HCT116 (cell line): ENCODE results near the gene VWA7.

ENCODE experiments used
- EZH2 ChIP-seq: fragments of 200-600 bp; sonication (generic); IDR thresholded peaks from 2 replicates; pipeline ENCODE4 v1.6.1; 2017; ENCODE audit warnings: antibody characterized with exemption, mixed run types
- EZH2phosphoT487 ChIP-seq: fragments of 200-600 bp; IDR thresholded peaks from 2 replicates; pipeline ENCODE4 v1.6.1; 2018; ENCODE audit warnings: antibody characterized with exemption, borderline replicate concordance
- POLR2A ChIP-seq: IDR thresholded peaks from 2 replicates; pipeline ENCODE4 v1.7.0; 2011; ENCODE audit warnings: borderline replicate concordance; ENCODE audit not compliant: insufficient read depth, insufficient read length; ENCODE audit errors: extremely low read depth
- POLR2AphosphoS5 ChIP-seq: IDR thresholded peaks from 2 replicates; pipeline ENCODE4 v1.6.1; 2011; ENCODE audit warnings: mild to moderate bottlenecking, low read depth, low read length, moderate library complexity
- SIN3A ChIP-seq: IDR thresholded peaks from 2 replicates; pipeline ENCODE4 v1.6.1; 2012; ENCODE audit warnings: low read depth
- SP1 ChIP-seq: IDR thresholded peaks from 2 replicates; pipeline ENCODE4 v1.6.1; 2012; ENCODE audit warnings: low read depth
- TCF7L2 ChIP-seq: IDR thresholded peaks from 2 replicates; pipeline ENCODE4 v1.7.0; 2011; ENCODE audit warnings: borderline replicate concordance, inconsistent platforms; ENCODE audit not compliant: insufficient read depth, insufficient read length; ENCODE audit errors: extremely low read depth
- YY1 ChIP-seq: IDR thresholded peaks from 2 replicates; pipeline ENCODE4 v1.6.1; 2011; ENCODE audit warnings: low read length, low read depth, moderate library complexity, mild to moderate bottlenecking; ENCODE audit not compliant: insufficient replicate concordance; ENCODE audit errors: extremely low read depth
- ZFX ChIP-seq: fragments of 450-650 bp; IDR thresholded peaks from 2 replicates; pipeline ENCODE4 v1.6.1; 2017
- TF ChIP-seq, protein P1 (sequence below): IDR thresholded peaks from 2 replicates; pipeline ENCODE4 v1.6.1; 2012; ENCODE audit warnings: low read depth
- TF ChIP-seq, protein P2 (sequence below), 3 experiments: fragments of 200-600 bp in 1 of 3; sonication (generic) in 1 of 3; IDR thresholded peaks in 2 of 3; conservative IDR thresholded peaks in 1 of 3; 2 replicates each; pipeline ENCODE4 v1.5.1; 2012 to 2017; ENCODE audit warnings: low read depth in 2 of 3, low read length in 2 of 3, antibody characterized with exemption in 1 of 3, borderline replicate concordance in 1 of 3, control low read depth in 1 of 3, mild to moderate bottlenecking in 1 of 3, mixed read lengths in 1 of 3, mixed run types in 1 of 3, moderate library complexity in 1 of 3; ENCODE audit not compliant: insufficient read depth in 1 of 3
- TF ChIP-seq, protein P3 (sequence below): IDR thresholded peaks from 2 replicates; pipeline ENCODE4 v1.6.1; 2012

DNA sequence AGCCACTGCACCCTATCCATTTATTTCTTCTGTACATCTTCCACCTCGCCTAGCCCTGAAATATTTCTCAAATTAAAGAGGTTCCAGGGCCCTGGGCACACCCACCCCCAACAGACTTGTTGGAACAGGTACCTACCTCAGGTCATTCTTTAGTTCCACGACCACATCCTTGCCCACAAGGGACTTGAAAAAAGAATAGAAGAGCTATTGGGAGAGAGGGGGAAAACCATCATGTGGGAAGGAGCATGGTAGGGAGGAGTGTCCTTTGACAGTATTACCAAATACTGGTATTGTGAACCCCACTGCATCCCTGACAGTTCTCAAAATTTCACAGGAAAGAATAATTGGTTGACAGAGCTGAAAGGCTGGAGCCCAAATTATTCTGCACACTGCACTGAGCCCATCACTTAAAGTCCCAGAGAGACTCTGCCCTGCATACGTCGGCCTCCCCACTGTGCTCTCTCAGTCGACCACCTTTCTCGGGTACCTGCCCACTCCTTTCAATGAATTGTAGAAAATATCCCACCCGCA is 28.9 kb upstream of the VWA7 start:
- TF ChIP-seq, protein P1, sequence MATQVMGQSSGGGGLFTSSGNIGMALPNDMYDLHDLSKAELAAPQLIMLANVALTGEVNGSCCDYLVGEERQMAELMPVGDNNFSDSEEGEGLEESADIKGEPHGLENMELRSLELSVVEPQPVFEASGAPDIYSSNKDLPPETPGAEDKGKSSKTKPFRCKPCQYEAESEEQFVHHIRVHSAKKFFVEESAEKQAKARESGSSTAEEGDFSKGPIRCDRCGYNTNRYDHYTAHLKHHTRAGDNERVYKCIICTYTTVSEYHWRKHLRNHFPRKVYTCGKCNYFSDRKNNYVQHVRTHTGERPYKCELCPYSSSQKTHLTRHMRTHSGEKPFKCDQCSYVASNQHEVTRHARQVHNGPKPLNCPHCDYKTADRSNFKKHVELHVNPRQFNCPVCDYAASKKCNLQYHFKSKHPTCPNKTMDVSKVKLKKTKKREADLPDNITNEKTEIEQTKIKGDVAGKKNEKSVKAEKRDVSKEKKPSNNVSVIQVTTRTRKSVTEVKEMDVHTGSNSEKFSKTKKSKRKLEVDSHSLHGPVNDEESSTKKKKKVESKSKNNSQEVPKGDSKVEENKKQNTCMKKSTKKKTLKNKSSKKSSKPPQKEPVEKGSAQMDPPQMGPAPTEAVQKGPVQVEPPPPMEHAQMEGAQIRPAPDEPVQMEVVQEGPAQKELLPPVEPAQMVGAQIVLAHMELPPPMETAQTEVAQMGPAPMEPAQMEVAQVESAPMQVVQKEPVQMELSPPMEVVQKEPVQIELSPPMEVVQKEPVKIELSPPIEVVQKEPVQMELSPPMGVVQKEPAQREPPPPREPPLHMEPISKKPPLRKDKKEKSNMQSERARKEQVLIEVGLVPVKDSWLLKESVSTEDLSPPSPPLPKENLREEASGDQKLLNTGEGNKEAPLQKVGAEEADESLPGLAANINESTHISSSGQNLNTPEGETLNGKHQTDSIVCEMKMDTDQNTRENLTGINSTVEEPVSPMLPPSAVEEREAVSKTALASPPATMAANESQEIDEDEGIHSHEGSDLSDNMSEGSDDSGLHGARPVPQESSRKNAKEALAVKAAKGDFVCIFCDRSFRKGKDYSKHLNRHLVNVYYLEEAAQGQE, result no peak
- TF ChIP-seq YY1, result no peak
- TF ChIP-seq, protein P2, sequence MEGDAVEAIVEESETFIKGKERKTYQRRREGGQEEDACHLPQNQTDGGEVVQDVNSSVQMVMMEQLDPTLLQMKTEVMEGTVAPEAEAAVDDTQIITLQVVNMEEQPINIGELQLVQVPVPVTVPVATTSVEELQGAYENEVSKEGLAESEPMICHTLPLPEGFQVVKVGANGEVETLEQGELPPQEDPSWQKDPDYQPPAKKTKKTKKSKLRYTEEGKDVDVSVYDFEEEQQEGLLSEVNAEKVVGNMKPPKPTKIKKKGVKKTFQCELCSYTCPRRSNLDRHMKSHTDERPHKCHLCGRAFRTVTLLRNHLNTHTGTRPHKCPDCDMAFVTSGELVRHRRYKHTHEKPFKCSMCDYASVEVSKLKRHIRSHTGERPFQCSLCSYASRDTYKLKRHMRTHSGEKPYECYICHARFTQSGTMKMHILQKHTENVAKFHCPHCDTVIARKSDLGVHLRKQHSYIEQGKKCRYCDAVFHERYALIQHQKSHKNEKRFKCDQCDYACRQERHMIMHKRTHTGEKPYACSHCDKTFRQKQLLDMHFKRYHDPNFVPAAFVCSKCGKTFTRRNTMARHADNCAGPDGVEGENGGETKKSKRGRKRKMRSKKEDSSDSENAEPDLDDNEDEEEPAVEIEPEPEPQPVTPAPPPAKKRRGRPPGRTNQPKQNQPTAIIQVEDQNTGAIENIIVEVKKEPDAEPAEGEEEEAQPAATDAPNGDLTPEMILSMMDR (IDR thresholded peaks at IDR 0.05 in 2 of 3, conservative IDR thresholded peaks at IDR 0.05 in 1 of 3; ENCODE audit: borderline replicate concordance in 1 of 3, insufficient read depth in 1 of 3, low read depth in 2 of 3, low read length in 2 of 3), result no peak
- TF ChIP-seq TCF7L2, result no peak
- TF ChIP-seq EZH2phosphoT487, result no peak
- TF ChIP-seq, protein P3, sequence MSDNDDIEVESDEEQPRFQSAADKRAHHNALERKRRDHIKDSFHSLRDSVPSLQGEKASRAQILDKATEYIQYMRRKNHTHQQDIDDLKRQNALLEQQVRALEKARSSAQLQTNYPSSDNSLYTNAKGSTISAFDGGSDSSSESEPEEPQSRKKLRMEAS, result no peak
- no peak for TF ChIP-seq SIN3A
- TF ChIP-seq POLR2A, result no peak
- no peak for TF ChIP-seq POLR2AphosphoS5
- no peak for TF ChIP-seq ZFX
- no peak for TF ChIP-seq EZH2
- no peak for TF ChIP-seq SP1
